GM23248 (cell line): ENCODE data around the gene EIF4G1.

Source experiments
- EZH2 ChIP-seq: fragments of 200-600 bp; sonication (generic); IDR thresholded peaks from 2 replicates; pipeline ENCODE4 v1.6.1; 2018; ENCODE audit warnings: antibody characterized with exemption, mild to moderate bottlenecking; ENCODE audit not compliant: insufficient read depth, poor library complexity, severe bottlenecking
- EZH2phosphoT487 ChIP-seq: fragments of 200-600 bp; sonication (generic); IDR thresholded peaks from 2 replicates; pipeline ENCODE4 v1.6.1; 2018; ENCODE audit warnings: antibody characterized with exemption, moderate library complexity, mild to moderate bottlenecking, low read depth; ENCODE audit not compliant: insufficient read depth

GRCh38 chr3:184361532-184361931 is 47.1 kb downstream of the EIF4G1 start, which contains the start of the genes CLCN2 and POLR2H:
- no peak for TF ChIP-seq EZH2phosphoT487
- TF ChIP-seq EZH2, result no peak
